Measurements from ENCODE around the gene STX18.
"Not testable (repeated sequence)": the region's sequence is repeated elsewhere in the genome, so short reads cannot be mapped to it uniquely, and the experiment has no call there.

Gene STX18

DNA sequence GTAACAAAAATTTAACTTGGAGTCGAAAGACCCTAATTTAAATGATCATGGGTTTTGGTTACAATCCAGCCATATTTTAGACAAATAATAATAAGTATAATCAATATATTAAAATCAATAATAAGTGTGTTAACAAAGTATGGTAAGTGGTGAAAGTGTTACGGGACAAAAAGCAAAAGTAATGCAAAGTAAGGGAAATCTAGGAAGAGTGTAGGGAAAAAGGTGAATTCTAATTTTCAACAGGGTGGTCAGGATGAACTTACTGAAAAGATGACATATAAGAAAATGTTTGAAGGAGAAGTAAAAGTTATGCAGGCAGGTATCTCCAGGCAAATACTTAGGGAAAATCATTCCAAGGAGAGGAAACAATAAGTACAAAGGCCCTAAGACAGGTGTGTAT is 32.3 kb downstream of the STX18 start:
- DNase-seq (ENCODE audit: low read depth in 2 of 2), result no peak

DNA sequence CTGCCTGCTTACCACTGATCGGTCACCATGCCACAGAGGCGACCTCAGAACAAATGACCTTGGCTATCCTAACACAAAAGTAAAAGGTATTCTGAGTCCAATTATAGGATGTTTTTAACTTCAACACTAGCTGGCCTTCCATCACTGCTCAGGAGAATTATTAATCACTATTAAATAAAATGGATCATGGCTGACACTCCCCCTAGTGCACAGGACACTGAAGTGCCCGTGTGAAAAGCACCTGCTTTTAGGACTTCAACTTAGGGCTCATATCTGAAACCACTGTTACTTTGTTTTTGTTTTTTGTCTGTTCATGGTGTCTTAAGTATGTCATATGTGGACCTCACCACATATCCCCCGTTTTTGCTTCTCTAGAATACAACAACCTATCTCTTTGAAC is 33.9 kb downstream of the STX18 start:
- no peak for DNase-seq (ENCODE audit: low read depth in 2 of 2)

DNA sequence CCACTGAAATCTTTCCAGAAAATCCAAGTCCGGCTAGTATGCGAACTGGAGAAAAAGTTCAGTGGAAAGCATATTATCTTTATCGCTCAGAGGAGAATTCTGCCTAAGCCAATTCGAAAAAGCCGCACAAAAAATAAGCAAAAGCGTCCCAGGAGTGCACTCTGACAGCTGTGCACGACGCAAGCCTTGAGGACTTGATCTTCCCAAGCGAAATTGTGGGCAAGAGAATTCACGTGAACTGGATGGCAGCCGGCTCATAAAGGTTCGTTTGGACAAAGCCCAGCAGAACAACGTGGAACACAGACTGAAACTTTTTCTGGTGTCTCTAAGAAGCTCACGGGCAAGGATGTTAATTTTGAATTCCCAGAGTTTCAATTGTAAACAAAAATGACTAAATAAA is 34.4 kb downstream of the STX18 start:
- DNase-seq (ENCODE audit: low read depth in 2 of 2), result no peak

DNA sequence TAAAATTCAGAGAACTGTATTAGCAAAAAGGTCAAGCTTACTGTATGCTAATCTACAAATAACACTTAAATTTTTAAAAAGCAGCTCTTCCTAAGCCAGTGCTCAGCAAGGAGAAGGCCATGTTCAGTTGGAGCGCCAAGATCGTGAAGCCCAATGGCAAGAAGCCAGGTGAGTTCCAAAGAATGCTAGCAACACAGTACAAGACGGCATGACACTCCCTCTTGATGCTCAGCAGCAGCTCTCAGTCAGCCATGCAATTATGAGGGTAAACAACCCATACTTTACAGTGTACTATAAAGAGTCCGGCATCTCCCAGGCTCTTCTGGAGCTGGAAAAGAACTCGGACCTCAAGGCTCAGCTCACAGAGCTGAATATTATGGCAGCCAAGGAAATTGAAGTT is 34.9 kb downstream of the STX18 start:
- DNase-seq (ENCODE audit: low read depth in 2 of 2), result no peak

DNA sequence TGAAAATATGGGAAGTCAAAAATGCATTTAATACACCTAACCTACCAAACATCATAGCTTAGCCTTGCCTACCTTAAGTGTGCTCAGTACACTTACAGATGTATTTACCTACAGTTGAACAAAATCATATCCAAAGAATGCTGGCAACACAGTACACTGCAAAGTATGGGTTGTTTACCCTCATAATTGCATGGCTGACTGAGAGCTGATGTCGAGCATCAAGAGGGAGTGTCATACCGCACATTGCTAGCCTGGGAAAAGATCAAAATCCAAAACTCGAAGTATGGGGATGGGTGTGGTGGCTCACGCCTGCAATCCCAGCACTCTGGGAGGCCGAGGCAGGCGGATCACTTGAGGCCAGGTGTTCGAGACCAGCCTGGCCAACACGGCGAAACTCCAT is 36.6 kb downstream of the STX18 start:
- not testable (repeated sequence) for DNase-seq (ENCODE audit: low read depth in 2 of 2)

DNA sequence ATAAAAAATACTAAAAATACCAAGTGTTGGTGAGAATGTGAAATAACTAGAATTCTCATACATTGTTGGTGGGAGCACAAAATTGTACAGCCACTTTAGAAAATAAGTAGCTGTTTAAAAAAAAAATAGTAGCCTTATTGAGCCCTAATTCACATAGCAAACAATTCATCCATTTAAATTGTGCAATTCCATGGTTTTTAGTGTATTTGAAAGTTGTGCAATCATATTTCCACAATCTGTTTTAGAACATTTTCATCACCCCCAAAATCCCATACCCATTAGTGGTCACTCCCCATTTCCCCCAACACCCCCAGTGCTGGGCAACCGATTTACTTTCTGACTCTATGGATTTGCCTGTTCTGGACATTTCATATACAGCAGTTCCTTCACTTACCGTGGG is 37.1 kb downstream of the STX18 start:
- DNase-seq (ENCODE audit: low read depth in 2 of 2), result no peak

DNA sequence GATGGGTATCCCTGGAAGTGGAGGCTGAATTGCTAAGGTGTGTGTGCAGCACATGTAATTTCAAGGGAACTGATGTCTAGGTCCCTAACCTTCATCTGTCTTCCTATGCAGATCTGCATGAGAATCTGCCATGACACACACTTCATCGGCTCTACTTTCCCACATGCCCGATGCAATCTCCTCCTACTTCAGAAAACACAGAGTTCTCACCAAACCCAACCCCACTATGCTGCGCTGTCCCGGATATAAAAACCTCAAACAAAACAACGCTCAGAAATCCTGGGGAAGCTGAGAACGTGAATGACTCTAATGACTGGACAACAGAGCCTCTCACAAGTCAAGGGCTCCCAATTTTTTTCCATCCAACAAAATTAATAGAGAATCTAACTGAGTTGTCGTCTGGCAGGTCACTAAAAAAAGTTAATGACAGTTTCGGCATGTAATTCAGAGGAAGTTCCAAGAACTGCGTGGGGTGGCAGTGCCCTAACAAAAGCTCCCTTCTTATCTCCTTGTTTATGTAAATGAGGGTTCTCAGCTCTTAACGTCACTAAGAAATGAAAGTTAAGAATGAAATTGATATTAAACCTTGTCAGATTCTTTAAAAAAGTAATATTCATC is 39.0 kb downstream of the STX18 start:
- DNase-seq (ENCODE audit: low read depth in 2 of 2), result no peak

DNA sequence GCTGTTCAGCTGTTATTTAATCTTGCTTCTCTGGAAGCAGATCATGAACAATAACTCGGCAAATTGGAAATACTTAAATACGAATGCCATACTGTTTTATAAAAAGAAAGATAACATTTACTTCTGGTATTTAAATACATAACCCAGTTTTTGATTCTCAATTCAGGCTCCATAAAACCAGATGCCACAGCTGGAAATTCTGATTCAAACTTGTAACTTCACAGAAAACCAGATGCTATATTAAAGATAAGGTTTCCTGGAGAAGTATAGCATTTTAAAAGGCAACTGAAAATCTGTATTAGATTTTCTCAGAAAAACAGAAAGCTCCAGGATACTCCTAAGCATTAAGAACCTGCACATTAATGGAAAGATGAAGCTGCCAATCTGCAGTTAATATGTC is 40.2 kb downstream of the STX18 start:
- DNase-seq (ENCODE audit: low read depth in 2 of 2), result no peak

DNA sequence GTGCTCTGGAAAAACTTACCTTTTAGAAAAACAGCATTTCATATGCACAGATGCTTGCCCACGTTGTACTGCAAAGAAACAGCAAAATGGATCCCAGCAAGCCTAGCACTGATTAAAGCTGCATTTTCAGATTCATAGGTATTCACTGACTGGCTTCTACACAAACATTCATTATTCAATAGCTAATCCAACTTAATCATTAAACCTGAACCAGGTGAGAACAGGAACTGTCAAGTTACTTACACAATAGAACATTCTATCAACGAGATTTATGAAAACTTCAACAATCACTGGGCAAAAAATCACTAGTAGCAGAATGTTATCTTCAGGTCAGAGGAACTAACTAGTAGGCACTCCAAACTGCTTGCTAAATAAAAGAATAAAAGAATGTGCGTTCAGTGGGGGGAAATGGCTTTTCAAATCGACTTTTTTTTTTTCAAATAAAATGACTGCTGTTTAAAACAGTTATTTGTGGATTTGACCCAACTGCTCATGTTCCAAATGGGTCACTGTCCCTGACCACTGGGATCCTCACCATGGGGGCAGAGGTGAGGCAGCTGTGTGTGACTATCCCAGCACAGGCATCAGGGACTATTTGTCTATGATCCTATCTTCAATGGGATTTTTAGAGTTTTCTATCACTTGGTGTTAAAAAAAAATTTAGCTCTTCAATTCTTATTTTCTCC is 42.3 kb downstream of the STX18 start:
- no peak for DNase-seq (ENCODE audit: low read depth in 2 of 2)

DNA sequence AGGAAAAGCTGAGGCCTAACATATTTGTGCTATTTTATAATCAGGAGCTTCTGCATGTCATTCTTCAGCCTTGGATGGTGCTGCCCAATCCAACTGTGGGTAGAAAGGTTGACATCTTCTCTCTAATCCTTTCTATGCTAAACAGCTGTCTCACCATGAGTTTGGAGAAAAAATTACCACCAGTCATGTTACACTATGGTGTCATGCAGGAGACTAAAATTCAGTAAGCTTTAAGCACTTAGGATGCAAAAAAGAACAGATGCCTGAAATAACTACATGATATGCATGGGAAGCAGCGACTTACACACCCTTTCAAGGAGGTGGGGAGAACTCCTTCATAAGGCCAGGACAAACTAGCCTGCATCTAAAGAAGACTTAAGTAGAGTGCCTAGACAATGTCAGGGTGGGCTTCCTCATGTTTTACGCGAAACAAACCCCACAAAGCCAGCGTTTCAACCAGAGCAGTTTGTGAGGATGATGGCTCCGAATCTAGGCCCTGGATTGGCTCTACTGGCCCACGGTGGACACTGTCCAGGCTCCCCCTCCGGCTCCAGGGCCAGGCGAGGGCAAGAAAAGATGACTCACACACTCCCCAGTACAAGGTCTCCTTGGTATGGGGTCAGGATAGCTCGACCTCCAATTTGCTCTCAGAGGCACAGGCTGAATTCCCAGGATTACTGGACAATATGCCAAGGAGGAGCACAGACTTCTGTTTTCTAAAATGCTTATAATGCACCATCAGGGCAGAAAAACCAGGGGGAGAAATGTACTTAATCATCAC is 45.1 kb downstream of the STX18 start:
- no peak for DNase-seq (ENCODE audit: low read depth in 2 of 2)

DNA sequence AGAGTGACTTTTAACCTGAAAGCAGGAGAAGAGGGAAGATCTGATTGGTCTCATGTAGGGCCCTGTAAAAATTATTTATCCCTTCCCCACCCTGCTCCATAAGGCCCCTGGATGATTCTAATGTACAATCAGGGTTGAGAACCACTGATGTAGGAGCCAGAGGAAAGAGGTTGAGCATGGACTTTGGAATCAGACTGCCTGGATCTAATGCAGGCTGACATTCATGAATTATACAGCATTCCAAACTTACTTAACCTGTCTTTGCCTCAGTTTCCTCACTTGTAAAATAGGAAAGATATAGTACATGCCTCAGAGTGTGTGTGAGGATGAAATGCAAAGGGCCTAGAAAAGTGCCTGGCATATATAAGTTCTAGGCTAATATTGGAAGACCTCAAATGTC is 47.0 kb downstream of the STX18 start:
- no peak for DNase-seq (ENCODE audit: low read depth in 2 of 2)

DNA sequence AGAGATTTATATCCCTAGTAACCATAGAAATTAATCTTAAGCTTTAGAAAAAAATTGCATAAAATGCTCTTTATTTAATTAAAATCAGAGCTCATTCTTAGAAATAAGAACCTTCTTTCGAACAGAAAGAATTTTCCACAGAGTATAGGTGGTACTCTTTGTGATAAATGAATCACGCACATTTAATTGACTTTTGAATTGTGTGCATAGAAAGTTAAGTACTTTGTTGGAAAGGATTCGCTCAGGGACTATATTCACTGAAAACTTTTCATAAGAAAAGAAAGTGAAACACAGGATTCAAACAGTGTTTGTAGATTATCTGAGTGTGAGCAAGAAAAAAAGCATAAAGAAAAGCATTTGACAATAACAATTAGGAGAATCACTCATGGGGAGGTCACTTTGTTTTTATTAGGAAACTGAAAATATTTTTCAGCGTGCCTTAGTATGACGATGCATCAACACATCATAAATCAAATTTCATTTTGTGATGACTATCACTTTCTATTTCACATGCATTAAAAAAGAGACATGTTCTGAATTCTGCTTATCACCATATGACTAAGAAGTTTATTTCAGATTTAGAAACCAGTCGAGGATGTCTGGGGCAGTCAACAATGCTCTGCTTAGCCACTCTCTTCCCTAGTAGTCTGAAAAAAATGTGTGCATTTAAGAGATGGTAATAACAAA is 49.5 kb downstream of the STX18 start:
- DNase-seq (ENCODE audit: low read depth in 2 of 2), result no peak

DNA sequence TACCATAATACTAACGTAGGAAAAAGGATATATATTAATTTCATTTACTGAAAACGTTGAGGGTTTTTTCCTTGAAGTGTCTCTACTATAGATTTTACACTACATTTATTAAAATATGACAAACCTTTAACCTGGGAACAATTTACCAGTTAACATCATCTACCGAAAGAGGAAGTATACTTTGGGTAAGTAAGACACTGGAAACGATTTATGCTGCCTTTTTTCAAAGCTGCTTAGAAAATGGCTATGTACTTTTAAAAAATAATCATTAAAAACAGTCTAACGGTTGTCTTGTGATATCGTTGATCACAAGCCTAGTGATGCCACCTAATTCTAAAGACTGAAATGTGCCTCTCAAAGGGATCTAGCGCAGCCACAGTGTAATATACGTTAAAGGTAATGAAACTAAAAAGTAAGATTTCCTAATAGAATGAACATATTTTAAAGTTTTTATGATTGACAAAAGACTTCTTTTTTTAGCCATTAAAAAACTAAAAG is 50.4 kb downstream of the STX18 start:
- no peak for DNase-seq (ENCODE audit: low read depth in 2 of 2)

DNA sequence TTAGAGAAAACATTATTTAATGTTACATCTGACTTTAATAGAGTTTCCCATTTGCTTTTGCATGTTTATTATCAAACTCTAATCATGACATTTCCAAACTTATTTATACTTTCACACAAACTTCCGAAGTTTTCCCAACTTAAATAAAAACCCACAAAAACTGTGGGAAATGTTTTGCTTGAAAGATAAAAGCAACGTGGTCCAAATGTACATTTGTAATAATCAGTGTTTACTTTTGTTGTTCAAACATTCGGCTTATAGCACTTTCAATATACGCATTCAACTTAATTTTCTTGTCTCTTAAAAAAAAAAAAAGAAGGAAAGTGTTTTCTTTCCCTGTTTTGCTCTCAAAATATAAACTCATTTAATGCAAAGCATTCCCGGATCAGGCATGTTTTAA is 51.0 kb downstream of the STX18 start:
- no peak for DNase-seq (ENCODE audit: low read depth in 2 of 2)

DNA sequence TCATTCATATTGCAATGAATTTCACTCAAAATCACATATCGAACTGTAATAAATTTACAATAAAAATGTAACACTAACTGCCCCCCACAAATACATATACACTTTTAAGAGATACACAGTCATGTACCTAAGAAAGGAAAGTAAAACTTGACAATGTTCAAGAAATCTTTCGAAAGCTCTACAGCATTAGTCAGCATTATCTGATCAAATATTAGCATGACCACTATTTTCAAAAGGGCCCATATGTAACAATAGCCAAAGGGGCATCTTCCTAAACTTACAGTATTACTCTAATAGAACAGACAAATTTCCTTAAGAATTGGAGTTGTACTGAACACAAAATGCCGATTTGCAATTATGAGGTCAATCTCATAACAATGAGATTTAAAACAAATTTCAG is 51.8 kb downstream of the STX18 start:
- no peak for DNase-seq (ENCODE audit: low read depth in 2 of 2)

DNA sequence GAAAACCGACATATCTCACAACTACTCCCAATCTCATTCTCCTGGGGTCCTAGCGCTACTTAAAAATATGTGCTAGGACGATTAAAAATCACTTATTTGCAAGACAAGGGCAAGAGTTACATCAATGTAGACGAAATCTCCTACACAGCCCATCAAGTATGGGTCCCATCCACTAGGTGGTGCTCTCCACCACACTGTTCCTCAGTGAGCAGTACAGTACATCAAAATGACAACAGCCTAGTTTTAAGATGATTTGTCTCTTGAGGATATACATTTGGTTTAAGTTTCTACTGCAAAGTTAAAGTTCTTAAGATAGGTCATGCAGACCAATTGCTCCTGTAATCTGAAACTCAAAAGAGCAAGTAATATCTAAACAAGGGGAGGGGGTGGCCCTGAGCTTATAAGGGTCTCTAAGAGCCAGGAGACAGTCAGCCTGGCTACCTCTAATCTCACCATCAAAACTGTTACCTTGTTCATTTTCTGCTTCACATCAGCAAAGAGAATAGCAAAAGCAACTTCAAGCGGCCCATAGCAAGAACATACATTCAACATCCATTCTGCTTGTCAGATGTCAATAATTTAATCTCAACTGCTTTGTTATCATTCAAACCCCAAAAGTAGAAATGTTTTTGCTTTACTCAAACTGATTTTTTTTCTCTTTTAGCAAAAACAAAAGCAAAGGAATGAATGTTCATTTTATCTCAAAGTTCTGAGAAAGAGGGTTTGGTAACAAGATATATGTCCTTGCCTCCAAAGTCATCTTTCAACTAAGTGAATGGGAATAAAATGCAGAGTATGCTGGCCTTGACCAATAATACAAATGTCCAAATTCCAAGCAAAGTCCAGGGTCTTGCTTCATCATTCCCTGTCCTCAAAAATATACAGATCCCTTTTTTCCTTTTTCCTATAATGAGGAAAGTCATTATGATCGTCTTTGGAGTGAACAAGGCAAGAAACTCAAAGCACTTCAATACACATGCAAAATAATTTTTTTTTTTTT is 53.1 kb downstream of the STX18 start:
- DNase-seq (ENCODE audit: low read depth in 2 of 2), result peak; percentile 53 to 54

DNA sequence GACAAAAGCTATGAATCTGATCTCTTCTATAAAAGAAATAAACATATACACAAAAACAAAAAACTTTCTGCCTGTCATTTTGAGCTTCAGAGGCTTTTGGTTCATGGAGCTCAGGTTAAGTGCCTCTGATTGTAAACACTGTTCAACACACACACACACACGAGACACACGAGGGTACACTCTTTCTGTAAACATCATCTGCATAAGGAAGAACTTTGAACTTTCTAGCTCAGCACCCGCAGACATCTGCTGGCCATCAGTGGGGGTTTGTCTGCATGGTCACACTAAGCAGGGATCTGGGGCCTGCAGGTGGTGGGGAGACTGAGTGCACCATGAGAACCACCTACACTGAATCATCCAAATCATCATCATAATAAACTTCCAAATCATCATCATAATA is 54.9 kb downstream of the STX18 start:
- DNase-seq (ENCODE audit: low read depth in 2 of 2), result no peak

DNA sequence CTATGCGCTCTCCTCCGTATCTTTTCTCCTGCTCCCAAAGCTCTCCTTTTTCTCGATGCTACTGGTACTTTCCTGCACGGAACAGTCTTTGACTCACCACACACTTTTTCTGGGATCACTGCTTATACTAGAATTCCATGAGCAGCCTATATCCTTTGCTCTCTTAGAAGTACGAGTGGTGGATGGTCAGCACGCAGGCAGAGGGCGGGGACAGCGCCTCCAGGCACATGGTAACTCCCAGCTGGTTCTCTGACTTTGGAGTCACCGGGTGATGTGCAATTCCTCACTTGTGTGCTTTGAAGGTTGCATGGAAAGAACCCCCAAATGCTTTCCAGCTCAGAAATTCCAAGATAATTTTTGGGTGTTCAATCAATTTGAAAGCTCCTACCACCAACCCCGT is 56.0 kb downstream of the STX18 start:
- no peak for DNase-seq (ENCODE audit: low read depth in 2 of 2)

DNA sequence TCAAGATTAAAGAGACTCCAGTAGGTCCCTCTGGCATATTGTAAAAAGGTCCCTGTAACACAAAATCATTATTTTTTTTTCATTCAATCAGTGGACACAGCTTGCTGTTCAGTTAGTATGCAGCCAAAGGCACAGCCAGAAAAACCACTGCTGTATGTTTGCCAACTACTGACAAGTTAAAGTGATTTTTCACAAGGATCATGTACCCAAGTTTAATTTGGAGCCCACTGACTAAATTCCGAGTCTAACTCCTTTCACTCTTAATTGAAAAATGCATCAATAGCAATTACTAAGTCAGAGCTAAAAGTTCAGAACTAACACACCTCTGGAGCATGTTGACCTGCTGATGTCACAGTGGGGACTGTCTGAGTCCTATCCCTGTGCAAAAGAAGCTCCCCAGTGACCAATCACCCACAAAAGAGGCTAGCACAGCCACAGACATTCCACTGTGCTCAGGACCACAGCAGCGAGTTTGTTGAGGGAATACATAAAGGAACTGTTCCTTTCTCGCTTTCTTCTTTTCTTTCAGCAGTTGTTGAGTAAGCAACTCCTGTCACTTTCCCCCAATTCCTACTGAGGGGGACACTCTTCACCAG is 60.4 kb downstream of the STX18 start:
- no peak for DNase-seq (ENCODE audit: low read depth in 2 of 2)

DNA sequence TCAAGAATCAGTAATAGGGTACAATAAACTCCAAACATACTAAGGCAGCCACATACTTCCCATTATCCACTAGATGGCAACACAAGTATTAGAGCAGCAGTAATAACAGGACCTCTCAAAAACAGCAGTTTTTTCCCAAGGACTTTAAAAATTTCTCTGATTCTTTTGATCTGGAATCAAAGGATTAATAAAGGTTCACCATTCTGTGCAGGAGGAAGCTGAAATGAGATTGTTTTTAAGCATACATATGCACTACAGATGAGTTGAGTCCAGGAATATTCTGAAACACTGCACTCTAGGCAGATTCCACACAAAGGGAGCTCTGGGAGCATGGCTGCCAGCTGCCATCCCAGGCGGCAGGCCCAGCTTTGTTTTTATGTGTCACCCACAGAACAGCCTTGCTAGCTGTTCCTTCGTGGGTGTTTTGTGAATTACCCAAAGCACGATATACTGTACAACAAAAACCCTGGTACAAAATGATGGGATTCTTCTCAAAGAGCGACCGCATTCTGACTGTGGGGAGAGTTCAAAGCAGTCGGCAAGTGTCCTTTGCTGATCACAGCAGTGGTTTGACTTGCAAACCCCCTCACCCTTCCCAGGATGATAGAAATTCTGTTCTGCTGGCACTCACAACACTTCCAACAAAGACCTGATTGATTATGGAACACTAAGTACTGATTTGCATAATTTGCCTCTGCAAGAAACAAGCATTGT is 61.0 kb downstream of the STX18 start:
- no peak for DNase-seq (ENCODE audit: low read depth in 2 of 2)
